LoVo (cell line): ENCODE data around the gene TRIM67.

Experiments used
- DNase-seq: peaks from one replicate; pipeline ENCODE4 v3.0.0-alpha.2; 2016; ENCODE audit warnings: low spot score

Gene TRIM67

GRCh38 chr1:231183639-231184590 is 22.1 kb downstream of the TRIM67 start:
- DNase-seq = no peak

GRCh38 chr1:231184891-231185290 is 23.0 kb downstream of the TRIM67 start:
- no peak for DNase-seq

- DNase-seq = no peak
These were observed 23.5 kb downstream of the TRIM67 start for GRCh38 chr1:231185391-231185790.

GRCh38 chr1:231186356-231187115 is 24.7 kb downstream of the TRIM67 start:
- DNase-seq = no peak

- DNase-seq = no peak
These were observed 25.7 kb downstream of the TRIM67 start for GRCh38 chr1:231187571-231187970.

GRCh38 chr1:231188072-231188471 is 26.2 kb downstream of the TRIM67 start:
- no peak for DNase-seq

GRCh38 chr1:231188768-231189167 is 26.9 kb downstream of the TRIM67 start:
- no peak for DNase-seq

GRCh38 chr1:231189683-231190270 is 27.9 kb downstream of the TRIM67 start:
- DNase-seq = no peak

- DNase-seq = no peak
These were observed 28.6 kb downstream of the TRIM67 start for GRCh38 chr1:231190456-231190855.

GRCh38 chr1:231192620-231193163 is 30.8 kb downstream of the TRIM67 start:
- no peak for DNase-seq

GRCh38 chr1:231193710-231194340 is 32.0 kb downstream of the TRIM67 start:
- DNase-seq = no peak

- DNase-seq = no peak
These were observed 32.6 kb downstream of the TRIM67 start for GRCh38 chr1:231194476-231194842.

GRCh38 chr1:231194843-231195516 is 33.1 kb downstream of the TRIM67 start:
- DNase-seq = no peak

GRCh38 chr1:231196307-231196706 is 34.4 kb downstream of the TRIM67 start:
- DNase-seq = no peak

- no peak for DNase-seq
These were observed 34.9 kb downstream of the TRIM67 start for GRCh38 chr1:231196728-231197127.

GRCh38 chr1:231199868-231200267 is 38.0 kb downstream of the TRIM67 start:
- DNase-seq = no peak

- no peak for DNase-seq
These were observed 38.7 kb downstream of the TRIM67 start for GRCh38 chr1:231200388-231201031.

- no peak for DNase-seq
These were observed 39.6 kb downstream of the TRIM67 start for GRCh38 chr1:231201375-231201978.

- DNase-seq = no peak
These were observed 40.2 kb downstream of the TRIM67 start for GRCh38 chr1:231201979-231202633.
